GM12801 (cell line): ENCODE data around the gene ATRNL1.

Experiments
- CTCF ChIP-seq: IDR thresholded peaks from one replicate; pipeline ENCODE4 v1.5.1; 2011; ENCODE audit warnings: control low read depth; ENCODE audit not compliant: insufficient read length; ENCODE audit errors: extremely low read depth

ATRNL1 gene

GRCh38 chr10:115436999-115437398 lies 343.8 kb downstream of the ATRNL1 start:
- no peak for TF ChIP-seq CTCF

DNA sequence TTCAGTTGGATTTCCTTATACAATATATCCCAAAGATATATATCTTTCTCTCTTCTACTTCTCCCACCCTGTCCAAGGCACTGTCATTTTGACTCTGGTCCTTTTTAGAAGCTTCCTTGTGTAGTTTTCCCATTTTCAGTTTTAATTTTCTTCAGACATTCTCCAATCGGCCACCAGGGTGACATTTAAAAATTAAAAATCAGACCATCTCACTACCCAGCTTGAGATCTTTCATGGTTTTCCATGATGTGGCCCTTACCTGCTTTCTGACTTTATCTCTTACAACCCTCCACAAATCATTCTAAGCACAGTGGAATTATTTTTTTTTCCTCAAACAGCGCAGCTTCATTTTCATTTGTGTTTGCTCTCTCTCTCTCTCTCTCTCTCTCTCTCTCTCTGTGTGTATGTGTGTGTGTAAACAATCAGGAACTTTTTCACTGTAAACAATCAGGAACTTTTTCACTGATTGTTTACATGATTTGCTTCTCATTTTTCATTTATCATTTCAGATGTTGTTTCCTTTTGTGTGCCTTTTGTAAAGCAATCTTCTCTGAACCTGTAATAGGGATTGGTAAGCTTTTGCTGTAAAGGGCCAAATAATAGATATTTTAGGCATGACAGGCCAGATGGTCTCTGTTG lies 348.9 kb downstream of the ATRNL1 start:
- no peak for TF ChIP-seq CTCF

DNA sequence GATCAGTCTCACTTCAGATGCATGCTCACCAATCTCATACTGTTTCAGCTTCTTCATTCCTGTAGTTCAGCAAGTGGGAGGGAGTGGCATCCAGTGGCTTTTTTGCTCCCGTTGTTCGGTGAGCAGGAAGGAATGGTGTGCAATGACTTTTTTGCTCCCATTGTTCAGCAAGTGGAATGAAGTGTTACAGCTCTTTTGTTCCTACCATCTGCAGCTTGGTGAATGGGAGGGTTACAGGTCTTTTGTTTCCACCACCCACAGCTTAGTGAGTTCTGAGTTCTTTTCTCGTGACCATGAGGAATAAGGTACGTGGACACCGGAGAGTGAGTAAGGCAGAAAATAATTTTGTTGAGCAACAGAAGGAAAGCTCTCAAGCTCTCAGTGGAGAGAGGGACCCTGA lies 363.6 kb downstream of the ATRNL1 start:
- no peak for TF ChIP-seq CTCF

DNA sequence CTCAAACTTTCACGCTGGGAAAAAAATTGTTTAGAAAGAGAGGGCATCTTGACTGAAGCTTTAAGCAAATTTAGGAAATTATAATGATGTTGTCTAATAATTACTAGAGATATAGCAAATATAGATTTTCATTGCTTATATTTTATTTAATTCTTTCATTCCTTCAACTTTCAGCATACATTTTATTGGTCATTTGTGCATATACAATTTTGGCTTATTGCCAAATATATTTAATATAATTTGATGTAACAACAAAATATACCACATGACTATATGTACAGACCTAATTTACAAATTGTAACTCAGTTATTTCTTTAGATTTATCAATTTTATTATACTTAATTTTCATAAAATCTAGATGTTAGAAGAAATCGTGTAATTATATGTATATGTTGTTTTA lies 390.1 kb downstream of the ATRNL1 start:
- TF ChIP-seq CTCF, result no peak

- TF ChIP-seq CTCF, result no peak
Measured at GRCh38 chr10:115491526-115492140, 398.5 kb downstream of the ATRNL1 start.

GRCh38 chr10:115503546-115503945 lies 410.4 kb downstream of the ATRNL1 start:
- no peak for TF ChIP-seq CTCF

DNA sequence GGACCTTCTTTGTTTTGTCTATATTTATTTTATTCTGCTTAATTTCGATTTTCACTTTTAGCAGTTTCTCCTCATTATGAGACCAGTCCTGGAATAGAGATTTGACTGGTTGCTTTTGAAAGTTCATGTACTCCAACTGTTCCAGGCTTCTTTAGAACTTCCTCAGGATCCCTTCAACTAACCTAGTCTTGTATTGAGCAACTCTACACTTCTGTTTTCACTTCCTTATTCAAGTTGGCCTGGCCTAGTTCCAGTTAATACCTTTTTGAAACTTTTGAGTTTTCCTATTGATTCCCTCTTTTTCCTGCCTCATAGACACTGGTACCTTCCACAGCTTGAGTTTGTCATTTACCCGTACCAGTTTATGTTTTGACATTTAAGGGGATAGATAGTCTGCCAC lies 421.7 kb downstream of the ATRNL1 start:
- TF ChIP-seq CTCF, result no peak
